Natural killer cell (primary cell): Measurements from ENCODE around the gene UGT1A10. TPM values are rescaled to one million over a fixed set of nuclear protein-coding genes. Genes with fewer than 3 reads are reported as not detected.
"Not testable (repeated sequence)": the region's sequence is repeated elsewhere in the genome, so short reads cannot be mapped to it uniquely, and the experiment has no call there.

Experiments
- ATAC-seq, 3 donors: fragments of 150-1000 bp in 2 of 3; fragments of 200-7000 bp in 1 of 3; cut with Tn5 transposase; 1 replicate in 1 of 3; 2 replicates in 2 of 3; pipeline ENCODE4 v1.10.0; 2021; ENCODE audit warnings: mild to moderate bottlenecking in 2 of 3, moderate library complexity in 2 of 3
- DNase-seq, 2 donors: peaks; one replicate each; pipeline versions ENCODE4 v3.0.0 to v3.0.0-alpha.2; 2013 to 2021; ENCODE audit warnings: mixed read lengths in 1 of 2
- H3K27ac ChIP-seq: one replicate; pipeline ENCODE4 v1.5.1; 2013; ENCODE audit warnings: mild to moderate bottlenecking, low read length
- H3K27me3 ChIP-seq: one replicate; pipeline ENCODE4 v1.6.1; 2013; ENCODE audit warnings: low read length; ENCODE audit not compliant: control insufficient read depth, insufficient read depth
- H3K36me3 ChIP-seq: one replicate; pipeline ENCODE4 v1.6.1; 2013; ENCODE audit warnings: low read length; ENCODE audit not compliant: control insufficient read depth, insufficient read depth
- H3K4me1 ChIP-seq: one replicate; pipeline ENCODE4 v1.6.1; 2013; ENCODE audit warnings: low read length; ENCODE audit not compliant: control insufficient read depth, insufficient read depth
- H3K4me3 ChIP-seq: one replicate; pipeline ENCODE4 v1.5.1; 2013; ENCODE audit warnings: low read length
- H3K9me3 ChIP-seq: one replicate; pipeline ENCODE4 v1.6.1; 2013; ENCODE audit warnings: low read length; ENCODE audit not compliant: control insufficient read depth, insufficient read depth
- H3K27ac Mint-ChIP-seq, 2 donors: one replicate each; pipeline ENCODE4 v1.8.0; 2022; ENCODE audit warnings: mild to moderate bottlenecking in 2 of 2, mixed read lengths in 2 of 2, moderate library complexity in 1 of 2
- H3K27me3 Mint-ChIP-seq, 2 donors: one replicate each; pipeline ENCODE4 v1.8.0; 2022; ENCODE audit warnings: low read depth in 2 of 2, mixed read lengths in 2 of 2
- H3K36me3 Mint-ChIP-seq: one replicate; pipeline ENCODE4 v1.8.0; 2022; ENCODE audit warnings: mixed read lengths
- H3K4me1 Mint-ChIP-seq, 2 donors: one replicate each; pipeline ENCODE4 v1.8.0; 2022; ENCODE audit warnings: mixed read lengths in 2 of 2
- H3K4me3 Mint-ChIP-seq: one replicate; pipeline ENCODE4 v1.8.0; 2022; ENCODE audit warnings: mild to moderate bottlenecking, moderate library complexity, mixed read lengths
- H3K9me3 Mint-ChIP-seq, 2 donors: one replicate each; pipeline ENCODE4 v1.8.0; 2022; ENCODE audit warnings: mixed read lengths in 2 of 2
- CTCF ChIP-seq: fragments of 200-600 bp; IDR thresholded peaks from one replicate; pipeline ENCODE4 v1.8.0; 2022; ENCODE audit warnings: antibody characterized with exemption
- WGBS: methylation state at CpG from one replicate; pipeline ENCODE4 v1.1.7; 2013; ENCODE audit warnings: missing lambda C conversion rate; ENCODE audit not compliant: insufficient coverage; 5-methylcytosine and 5-hydroxymethylcytosine counted together
- intact Hi-C: fragments of 100-400 bp; cut with micrococcal nuclease; formaldehyde crosslinking; loops from one replicate; pipeline ENCODE4 v1.14.2; 2022
- total RNA-seq, 4 donors: library from RNA; stranded (reverse); fragments of 120-200 nt in 1 of 4; gene quantifications; one replicate each; pipeline versions ENCODE4 v1.2.3 to v1.2.4, GENCODE V29; 2013 to 2022

The UGT1A10 gene
- total RNA-seq, 3 donors from 2014 or later (not counting 1 experiment from before 2014, with no cell fraction given): not detected

- no peak overlapping the region for H3K27ac Mint-ChIP-seq
- H3K9me3 Mint-ChIP-seq: no peaks in the 10 kb centered on the region
- Histone ChIP-seq H3K27ac (no peak overlapping the region), H3K36me3 (no peaks in the 10 kb centered on the region), H3K9me3 (peaks cover 10% of the 10 kb centered on the region), H3K4me3 (no peak overlapping the region), H3K27me3 (peaks cover 4% of the 10 kb centered on the region), H3K4me1 (no peaks in the 10 kb centered on the region)
- H3K36me3 Mint-ChIP-seq: peaks cover 9% of the 10 kb centered on the region
- no peak for ATAC-seq
- no peak overlapping the region for H3K4me3 Mint-ChIP-seq
- TF ChIP-seq CTCF: no peak
- DNase-seq: no peak
- WGBS: 85% methylated on average over 10 of the region's 10 CpGs
- intact Hi-C loops: no loop called here
- H3K27me3 Mint-ChIP-seq: peaks cover 27 to 41% of the 10 kb centered on the region in 2 donors
- no peaks in the 10 kb centered on the region for H3K4me1 Mint-ChIP-seq
These were observed 110.4 kb downstream of the UGT1A10 start for GRCh38 chr2:233746475-233747282.

GRCh38 chr2:233747283-233747544, 111.0 kb downstream of the UGT1A10 start:
- Histone ChIP-seq H3K36me3 (no peaks in the 10 kb centered on the region), H3K4me1 (no peaks in the 10 kb centered on the region), H3K27ac (no peak overlapping the region), H3K27me3 (peaks cover 4% of the 10 kb centered on the region), H3K4me3 (no peak overlapping the region), H3K9me3 (peaks cover 10% of the 10 kb centered on the region)
- 97% methylated on average over 6 of the region's 6 CpGs for WGBS
- intact Hi-C loops: no loop called here
- Mint-ChIP-seq H3K9me3 (no peaks in the 10 kb centered on the region), H3K4me1 (no peaks in the 10 kb centered on the region), H3K4me3 (no peak overlapping the region), H3K27ac (no peak overlapping the region), H3K36me3 (peaks cover 9% of the 10 kb centered on the region), H3K27me3 (peaks cover 29 to 41% of the 10 kb centered on the region in 2 donors)
- ATAC-seq: no peak
- no peak for DNase-seq
- TF ChIP-seq CTCF: no peak

GRCh38 chr2:233750689-233751088, 114.4 kb downstream of the UGT1A10 start:
- H3K36me3 ChIP-seq, H3K4me3 ChIP-seq, H3K36me3 Mint-ChIP-seq, H3K4me3 Mint-ChIP-seq, intact Hi-C loops, H3K4me1 Mint-ChIP-seq, H3K9me3 Mint-ChIP-seq, H3K27ac ChIP-seq, H3K27ac Mint-ChIP-seq, H3K4me1 ChIP-seq, DNase-seq, H3K27me3 ChIP-seq: not testable (repeated sequence)
- WGBS: 92% methylated on average over 1 of the region's 2 CpGs
- ATAC-seq: peak in 1 of 3 donors; percentile 17
- H3K9me3 ChIP-seq: peaks cover 10% of the 10 kb centered on the region
- H3K27me3 Mint-ChIP-seq: peaks cover 32 to 52% of the 10 kb centered on the region in 2 donors

- H3K27ac ChIP-seq, intact Hi-C loops, ATAC-seq, H3K4me3 ChIP-seq, H3K4me1 ChIP-seq, H3K36me3 Mint-ChIP-seq, H3K27ac Mint-ChIP-seq, H3K4me3 Mint-ChIP-seq, DNase-seq, H3K27me3 ChIP-seq, H3K36me3 ChIP-seq, H3K9me3 Mint-ChIP-seq, H3K4me1 Mint-ChIP-seq: not testable (repeated sequence)
- H3K27me3 Mint-ChIP-seq: peaks cover 31 to 49% of the 10 kb centered on the region in 2 donors
- 69% methylated on average over 2 of the region's 2 CpGs for WGBS
- peaks cover 10% of the 10 kb centered on the region for H3K9me3 ChIP-seq
These were observed 115.2 kb downstream of the UGT1A10 start for GRCh38 chr2:233751212-233752009.
